GM21529 (cell line): Measurements from ENCODE around the gene SKA1.
A peak's percentile ranks its signal among the peaks of the same experiment; 100 is the strongest.

Source experiments
- ATAC-seq: cut with Tn5 transposase; IDR thresholded peaks from one replicate; pipeline ENCODE4 v1.9.1; 2021; ENCODE audit not compliant: unreplicated experiment

Gene SKA1, protein sequence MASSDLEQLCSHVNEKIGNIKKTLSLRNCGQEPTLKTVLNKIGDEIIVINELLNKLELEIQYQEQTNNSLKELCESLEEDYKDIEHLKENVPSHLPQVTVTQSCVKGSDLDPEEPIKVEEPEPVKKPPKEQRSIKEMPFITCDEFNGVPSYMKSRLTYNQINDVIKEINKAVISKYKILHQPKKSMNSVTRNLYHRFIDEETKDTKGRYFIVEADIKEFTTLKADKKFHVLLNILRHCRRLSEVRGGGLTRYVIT

GRCh38 chr18:50374753-50375391 is at the start of gene SKA1:
SKA1 (plus strand) TSS chr18:50375046; CDS start chr18:50375831, 785 bp downstream.
- ATAC-seq, result peak; percentile 95

DNA sequence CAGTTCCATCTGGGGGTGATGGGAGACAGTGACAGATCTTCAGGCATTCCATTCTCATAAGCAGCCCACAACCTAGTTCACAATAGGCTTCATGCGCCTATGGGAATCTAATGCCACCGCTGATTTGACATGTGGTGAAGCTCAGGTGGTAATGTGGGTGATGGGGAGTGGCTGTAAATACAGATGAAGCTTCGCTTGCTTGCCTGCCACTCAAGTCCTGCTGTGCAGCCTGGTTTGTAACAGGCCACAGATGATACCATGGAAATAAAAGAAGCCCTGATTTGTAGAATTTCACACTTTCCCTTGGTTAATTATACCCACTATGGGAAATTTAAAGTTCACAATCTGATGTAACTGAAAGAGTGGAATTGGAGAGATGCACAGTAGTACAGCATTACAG is 46.9 kb upstream of the SKA1 start:
- no peak for ATAC-seq

- ATAC-seq, result no peak
Observed at GRCh38 chr18:50330176-50330575, 44.7 kb upstream of the SKA1 start.

GRCh38 chr18:50331691-50332090 is 43.2 kb upstream of the SKA1 start:
- ATAC-seq, result no peak

DNA sequence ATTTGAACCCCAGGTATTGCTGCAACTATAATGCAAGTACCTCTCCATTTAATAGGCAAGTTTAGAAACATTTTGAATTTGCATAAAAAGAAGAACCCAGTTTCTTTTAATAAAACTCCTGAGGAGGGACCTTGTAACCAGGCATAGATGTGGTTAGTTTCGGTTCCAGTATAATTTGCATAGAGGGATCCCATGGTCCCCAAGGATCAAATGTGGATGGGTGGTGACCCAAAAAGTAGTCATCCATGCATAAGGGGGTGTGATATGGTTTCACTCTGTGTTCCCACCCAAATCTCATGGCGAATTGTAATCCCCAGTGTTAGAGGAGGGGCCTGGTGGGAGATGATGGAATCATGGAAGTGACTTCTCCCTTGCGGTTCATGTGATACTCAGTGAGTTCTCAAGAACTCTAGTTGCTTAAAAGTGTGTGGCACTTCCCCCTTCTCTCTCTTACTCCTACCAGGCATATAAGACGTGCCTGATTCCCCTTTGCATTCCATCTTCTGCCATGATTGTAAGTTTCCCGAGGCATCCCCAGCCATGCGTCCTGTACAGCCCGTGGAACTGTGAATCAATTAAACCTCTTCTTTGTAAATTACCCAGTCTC is 40.2 kb upstream of the SKA1 start:
- peak; percentile 78 for ATAC-seq

GRCh38 chr18:50338122-50338521 is 36.7 kb upstream of the SKA1 start:
- ATAC-seq, result no peak

GRCh38 chr18:50338715-50339114 is 36.1 kb upstream of the SKA1 start:
- no peak for ATAC-seq

DNA sequence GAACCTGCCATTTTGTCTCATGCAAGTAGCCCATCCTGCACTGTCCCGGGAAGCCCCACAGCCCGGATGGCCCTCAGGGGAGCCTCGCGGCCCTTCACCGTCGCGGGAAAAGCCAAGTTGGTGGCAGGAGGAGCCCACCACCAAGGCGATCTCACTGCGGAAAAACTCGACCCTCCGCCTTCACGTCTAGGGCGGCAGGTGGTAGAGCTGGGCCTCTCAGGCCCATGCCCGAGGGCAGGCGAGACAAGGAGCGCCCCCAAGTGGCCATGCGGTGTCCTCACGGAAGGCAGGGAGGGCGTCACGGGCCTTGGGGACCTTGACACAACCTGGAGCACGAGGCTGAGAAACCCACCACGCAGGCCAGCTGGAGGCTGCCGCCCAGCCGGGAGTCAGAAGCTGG is 34.8 kb upstream of the SKA1 start:
- ATAC-seq, result no peak

- ATAC-seq, result no peak
Observed at GRCh38 chr18:50341443-50341842, 33.4 kb upstream of the SKA1 start.

GRCh38 chr18:50350699-50351098 is 24.1 kb upstream of the SKA1 start:
- no peak for ATAC-seq

- peak; percentile 86 for ATAC-seq
Observed at GRCh38 chr18:50356036-50356945, 18.6 kb upstream of the SKA1 start.

DNA sequence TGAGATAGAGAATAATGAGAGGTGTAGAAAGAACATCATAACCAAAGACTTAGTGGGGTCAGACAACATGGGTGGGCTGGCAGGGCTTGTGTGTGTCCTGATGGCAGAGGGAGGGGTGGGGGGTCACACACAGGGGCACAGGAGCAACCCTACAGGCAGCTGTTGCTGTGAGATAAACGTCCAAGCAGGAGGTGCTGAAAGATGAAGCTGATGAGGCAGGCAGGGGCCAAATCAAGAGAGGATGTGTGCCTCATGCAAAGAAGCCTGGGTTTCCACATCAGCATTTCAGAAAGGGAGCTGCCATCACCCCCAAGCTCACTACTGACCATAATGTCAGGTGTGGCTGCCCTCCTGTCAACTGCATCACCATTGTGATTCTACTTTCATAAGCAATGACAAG is 16.0 kb upstream of the SKA1 start:
- ATAC-seq, result no peak

DNA sequence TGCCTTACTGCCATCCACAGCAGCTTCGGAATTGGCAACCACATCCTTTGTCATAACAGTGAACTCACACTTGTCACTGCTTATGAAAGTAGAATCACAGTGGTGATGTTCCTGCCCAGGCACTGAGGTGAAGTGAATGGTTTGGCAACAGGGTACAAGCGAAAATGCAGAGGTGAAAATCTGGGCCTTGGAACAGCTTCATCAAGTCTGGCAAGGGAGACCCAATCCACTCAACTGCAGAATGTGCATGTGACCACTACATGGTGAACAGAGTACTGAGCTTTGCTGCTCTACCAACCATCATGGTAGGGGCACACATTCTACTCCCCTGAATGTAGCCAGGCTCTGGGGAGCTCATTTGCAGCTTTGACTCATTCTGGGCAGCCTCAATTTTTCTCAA is 15.0 kb upstream of the SKA1 start:
- no peak for ATAC-seq

DNA sequence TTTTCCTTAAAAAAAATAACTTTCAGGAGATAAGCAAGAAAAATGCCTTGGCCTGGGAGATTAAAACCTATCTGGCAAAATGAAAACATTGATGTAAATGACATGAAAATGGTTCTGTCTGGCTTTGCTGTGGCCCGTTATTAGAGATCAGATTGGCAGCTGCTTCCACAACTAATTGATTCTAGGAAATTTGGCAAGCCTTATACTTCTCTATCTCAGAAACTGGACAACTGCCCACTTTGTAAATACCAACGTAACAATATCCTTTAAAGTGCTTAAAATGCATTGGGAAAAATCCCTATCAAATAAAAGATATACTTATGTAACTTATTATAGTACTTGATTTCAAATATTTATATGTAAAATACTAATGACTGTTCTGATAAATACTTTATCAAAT is 14.2 kb upstream of the SKA1 start:
- ATAC-seq, result no peak

DNA sequence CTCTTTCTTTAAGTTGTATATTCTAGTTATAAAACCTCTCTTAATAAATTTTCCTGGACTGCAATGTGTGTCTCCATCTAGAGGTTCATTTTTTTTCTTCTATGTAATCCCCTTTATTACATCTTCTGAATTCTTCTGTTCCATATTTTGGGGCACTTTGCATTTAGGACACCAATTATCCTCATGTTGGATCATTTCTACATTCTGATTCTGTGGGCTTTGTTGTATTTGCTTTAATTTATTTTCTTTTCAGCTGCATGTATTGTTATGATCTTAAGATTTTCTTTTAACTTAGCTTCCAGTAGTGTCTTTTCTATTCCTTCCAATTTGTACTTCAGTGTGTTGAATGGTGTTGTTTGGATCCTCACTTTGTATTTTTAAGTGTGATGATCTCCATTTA is 5.2 kb upstream of the SKA1 start:
- no peak for ATAC-seq

DNA sequence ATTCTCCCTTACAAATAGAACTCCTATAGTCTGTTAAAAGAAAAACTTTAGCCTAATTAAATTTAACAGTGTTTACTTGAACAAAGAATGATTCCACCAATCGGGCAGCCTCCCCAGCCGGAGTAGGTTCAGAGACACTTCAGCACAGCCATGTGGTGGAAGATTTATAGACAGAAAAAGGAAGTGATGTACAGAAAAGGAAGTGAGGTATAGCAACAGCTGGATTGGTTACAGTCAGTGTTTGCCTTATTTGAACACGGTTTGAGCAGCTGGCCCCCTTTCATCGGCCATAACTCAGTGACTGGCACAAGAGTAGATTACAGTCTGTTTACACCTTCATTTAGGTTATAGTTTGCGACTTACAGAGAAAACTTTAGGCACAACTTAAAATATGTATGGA is 2.1 kb upstream of the SKA1 start:
- ATAC-seq, result no peak

DNA sequence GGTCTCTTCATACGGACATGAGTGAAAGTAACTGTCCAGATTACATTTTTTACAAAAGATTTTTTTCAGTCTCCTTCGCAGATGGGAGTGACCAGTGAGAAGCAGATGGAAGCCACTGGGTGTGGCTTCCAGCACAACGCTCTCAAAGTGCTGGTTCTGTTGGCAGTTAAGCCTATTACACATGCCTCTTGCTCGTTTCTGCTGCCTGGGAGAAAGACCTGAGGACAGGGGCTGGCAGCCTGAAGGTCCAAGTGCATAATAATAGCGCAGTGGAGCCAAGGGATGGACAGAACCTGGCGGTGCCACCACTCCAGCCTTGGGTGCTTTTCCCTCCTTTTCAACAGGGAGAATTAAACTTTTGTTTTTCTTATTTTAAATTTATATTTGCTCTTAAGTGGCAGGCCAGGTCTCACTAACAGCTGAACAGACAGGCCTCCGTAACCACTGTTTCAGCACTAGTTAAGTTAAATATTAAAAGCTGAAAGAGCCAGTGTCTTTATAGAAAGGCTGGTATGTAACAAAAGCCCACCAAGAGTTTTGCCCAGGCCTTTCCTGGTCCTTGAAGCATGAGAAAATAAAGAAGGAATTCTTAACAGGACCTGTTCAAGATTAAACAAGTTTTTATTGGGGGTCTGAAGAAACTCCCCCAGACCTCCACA is 1.2 kb upstream of the SKA1 start:
- no peak for ATAC-seq

- no peak for ATAC-seq
Observed at GRCh38 chr18:50374220-50374752, 560 bp upstream of the SKA1 start.

- no peak for ATAC-seq
Observed at GRCh38 chr18:50377061-50377798, 2.4 kb downstream of the SKA1 start.

DNA sequence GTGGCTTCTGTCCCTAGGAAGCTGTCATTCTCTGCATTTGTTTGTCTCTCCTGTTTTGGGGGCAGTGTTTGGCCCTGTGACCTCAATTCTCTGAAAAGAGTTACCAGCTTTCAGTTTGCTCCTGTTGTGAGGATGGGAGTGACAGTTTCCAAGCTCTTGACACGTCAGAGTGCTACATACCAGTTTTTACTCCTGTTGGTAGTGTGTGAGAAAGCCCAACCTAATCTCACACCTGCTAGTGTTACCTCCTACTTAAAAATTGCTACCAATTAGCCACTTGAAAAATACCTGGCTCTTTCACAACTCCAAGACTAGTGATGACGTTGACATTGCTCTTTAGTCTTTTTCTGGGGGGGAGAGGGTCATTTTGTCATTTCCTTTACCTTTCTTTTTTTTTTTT is 14.1 kb downstream of the SKA1 start:
- ATAC-seq, result no peak
